Inflammatory macrophage treated with lipopolysaccharide for 4 hours (primary cell): ENCODE results near the gene PIP5KL1.

ENCODE experiments used
- DNase-seq: peaks from one replicate; pipeline ENCODE4 v3.0.0-alpha.2; 2020

The PIP5KL1 gene

GRCh38 chr9:127947841-127948710, 17.5 kb upstream of the PIP5KL1 start:
- no peak for DNase-seq

- DNase-seq = no peak
These were observed 16.2 kb upstream of the PIP5KL1 start for GRCh38 chr9:127946728-127947127.

- DNase-seq = no peak
These were observed 15.4 kb upstream of the PIP5KL1 start for GRCh38 chr9:127945942-127946341.

GRCh38 chr9:127945338-127945737, 14.8 kb upstream of the PIP5KL1 start:
- DNase-seq = no peak

- no peak for DNase-seq
These were observed 14.1 kb upstream of the PIP5KL1 start for GRCh38 chr9:127944586-127945218.

GRCh38 chr9:127943731-127944144, 13.2 kb upstream of the PIP5KL1 start:
- DNase-seq = peak; percentile 87

- no peak for DNase-seq
These were observed 12.6 kb upstream of the PIP5KL1 start for GRCh38 chr9:127943011-127943662.

- peak; percentile 56 for DNase-seq
These were observed 11.8 kb upstream of the PIP5KL1 start for GRCh38 chr9:127942216-127943010.

- DNase-seq = no peak
These were observed 11.3 kb upstream of the PIP5KL1 start for GRCh38 chr9:127941961-127942215.

- DNase-seq = no peak
These were observed 10.7 kb upstream of the PIP5KL1 start for GRCh38 chr9:127941062-127941960.

- no peak for DNase-seq
These were observed 10.0 kb upstream of the PIP5KL1 start for GRCh38 chr9:127940593-127940992.

- DNase-seq = no peak
These were observed 7.7 kb upstream of the PIP5KL1 start for GRCh38 chr9:127938298-127938690.

GRCh38 chr9:127937388-127938297, 7.1 kb upstream of the PIP5KL1 start, which contains the start of gene DPM2:
DPM2 (minus strand) TSS chr9:127937854; CDS start chr9:127937820, 34 bp downstream.
- DNase-seq = peak; percentile 80

- DNase-seq = no peak
These were observed 6.4 kb upstream of the PIP5KL1 start for GRCh38 chr9:127937056-127937387.

- no peak for DNase-seq
These were observed 5.8 kb upstream of the PIP5KL1 start for GRCh38 chr9:127936347-127936852.

- no peak for DNase-seq
These were observed 5.2 kb upstream of the PIP5KL1 start for GRCh38 chr9:127935765-127936221.

- no peak for DNase-seq
These were observed 4.4 kb upstream of the PIP5KL1 start for GRCh38 chr9:127934986-127935385.

- no peak for DNase-seq
These were observed 3.7 kb upstream of the PIP5KL1 start for GRCh38 chr9:127934248-127934647.

GRCh38 chr9:127931092-127931881, 710 bp upstream of the PIP5KL1 start:
- DNase-seq = no peak

GRCh38 chr9:127929625-127929979, 975 bp downstream of the PIP5KL1 start:
- no peak for DNase-seq
